8988T (cell line): ENCODE measurements around the gene HSD17B2.

ENCODE experiments used
- DNase-seq: peaks from one replicate; pipeline ENCODE4 v3.0.0; 2011

HSD17B2 gene

GRCh38 chr16:82020051-82020450 lies 15.0 kb upstream of the HSD17B2 start:
- no peak for DNase-seq

- DNase-seq, result no peak
Observed at GRCh38 chr16:82023206-82023605, 11.8 kb upstream of the HSD17B2 start.

GRCh38 chr16:82024316-82024715 lies 10.7 kb upstream of the HSD17B2 start:
- no peak for DNase-seq

- DNase-seq, result no peak
Observed at GRCh38 chr16:82024883-82025282, 10.2 kb upstream of the HSD17B2 start.

GRCh38 chr16:82027629-82028064 lies 7.4 kb upstream of the HSD17B2 start:
- no peak for DNase-seq

GRCh38 chr16:82031116-82032084 lies 3.7 kb upstream of the HSD17B2 start:
- peak; percentile 57 for DNase-seq

GRCh38 chr16:82033006-82033405 lies 2.0 kb upstream of the HSD17B2 start:
- DNase-seq, result no peak

GRCh38 chr16:82033683-82034300 lies 1.3 kb upstream of the HSD17B2 start:
- no peak for DNase-seq

- DNase-seq, result no peak
Observed at GRCh38 chr16:82037251-82037650, 2.2 kb downstream of the HSD17B2 start.

- no peak for DNase-seq
Observed at GRCh38 chr16:82037666-82038065, 2.6 kb downstream of the HSD17B2 start.

- DNase-seq, result no peak
Observed at GRCh38 chr16:82040296-82040695, 5.2 kb downstream of the HSD17B2 start.

GRCh38 chr16:82041542-82041941 lies 6.5 kb downstream of the HSD17B2 start:
- no peak for DNase-seq

- no peak for DNase-seq
Observed at GRCh38 chr16:82042144-82042543, 7.1 kb downstream of the HSD17B2 start.

- DNase-seq, result no peak
Observed at GRCh38 chr16:82042846-82043245, 7.8 kb downstream of the HSD17B2 start.

GRCh38 chr16:82043680-82044584 lies 8.9 kb downstream of the HSD17B2 start:
- DNase-seq, result no peak

- DNase-seq, result no peak
Observed at GRCh38 chr16:82044585-82044911, 9.5 kb downstream of the HSD17B2 start.

GRCh38 chr16:82045465-82045864 lies 10.4 kb downstream of the HSD17B2 start:
- DNase-seq, result no peak

GRCh38 chr16:82046541-82046940 lies 11.5 kb downstream of the HSD17B2 start:
- DNase-seq, result no peak

- DNase-seq, result no peak
Observed at GRCh38 chr16:82046941-82047340, 11.9 kb downstream of the HSD17B2 start.

GRCh38 chr16:82047374-82047773 lies 12.3 kb downstream of the HSD17B2 start:
- DNase-seq, result no peak

- no peak for DNase-seq
Observed at GRCh38 chr16:82047787-82048186, 12.7 kb downstream of the HSD17B2 start.

- DNase-seq, result no peak
Observed at GRCh38 chr16:82049484-82049883, 14.4 kb downstream of the HSD17B2 start.

- no peak for DNase-seq
Observed at GRCh38 chr16:82050506-82050905, 15.5 kb downstream of the HSD17B2 start.
